Measurements from ENCODE around the gene LSAMP.

LSAMP gene

GRCh38 chr3:115975796-115976195, 469.5 kb downstream of the LSAMP start:
- Histone ChIP-seq H3K4me1 (ENCODE audit: control insufficient read depth, insufficient read depth, low read length) (no peaks in the 10 kb centered on the region), H3K27ac (ENCODE audit: extremely low read depth, low read depth, low read length) (no peak overlapping the region), H3K4me3 (ENCODE audit: low read depth, low read length) (no peak overlapping the region), H3K36me3 (ENCODE audit: control insufficient read depth in 2 of 2, insufficient read depth in 1 of 2, low read length in 2 of 2) (no peaks in the 10 kb centered on the region), H3K9me3 (ENCODE audit: control insufficient read depth, insufficient read depth, low read depth, low read length) (no peaks in the 10 kb centered on the region)
- TF ChIP-seq ZNF544 (tag by site-specific recombination; IDR thresholded peaks at IDR 0.05) (no peak), ZNF777 (tag by site-specific recombination; IDR thresholded peaks at IDR 0.05; ENCODE audit: borderline replicate concordance) (no peak), YY1 (tag by site-specific recombination; IDR thresholded peaks at IDR 0.05) (no peak), ZNF423 (tag by site-specific recombination; IDR thresholded peaks at IDR 0.05) (no peak), ZNF585B (tag by site-specific recombination; IDR thresholded peaks at IDR 0.05) (no peak), ZNF645 (tag by site-specific recombination; IDR thresholded peaks at IDR 0.05) (no peak)
- ChIA-PET POLR2A (no interaction called here), CTCF (no interaction called here)

- Histone ChIP-seq H3K4me1 (ENCODE audit: control insufficient read depth, insufficient read depth, low read length) (no peaks in the 10 kb centered on the region), H3K36me3 (ENCODE audit: control insufficient read depth in 2 of 2, insufficient read depth in 1 of 2, low read length in 2 of 2) (no peaks in the 10 kb centered on the region), H3K4me3 (ENCODE audit: low read depth, low read length) (no peak overlapping the region), H3K9me3 (ENCODE audit: control insufficient read depth, insufficient read depth, low read depth, low read length) (no peaks in the 10 kb centered on the region), H3K27ac (ENCODE audit: extremely low read depth, low read depth, low read length) (no peak overlapping the region)
- ChIA-PET POLR2A (no interaction called here), CTCF (no interaction called here)
- no peak for TF ChIP-seq ZBTB44 (tag by site-specific recombination; IDR thresholded peaks at IDR 0.05)
These were observed 469.9 kb downstream of the LSAMP start for GRCh38 chr3:115975353-115975752.

DNA sequence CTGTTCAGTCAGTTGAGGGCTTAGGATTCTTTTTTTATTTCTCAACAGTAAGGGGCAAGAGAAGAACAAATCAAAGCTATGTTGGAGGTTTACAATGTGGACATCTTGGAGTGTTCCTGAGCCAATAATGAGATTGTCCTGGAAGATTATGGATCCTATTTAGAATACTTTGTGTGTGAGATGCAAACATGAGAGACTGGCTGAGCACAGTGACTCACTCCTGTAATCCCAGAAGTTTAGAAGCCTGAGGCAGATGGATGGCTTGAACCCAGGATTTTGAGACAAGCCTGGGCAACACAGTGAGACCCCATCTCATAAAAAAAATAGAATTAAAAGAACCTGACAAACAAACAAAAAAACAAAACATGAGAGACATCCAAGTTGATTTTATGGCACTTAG, 470.3 kb downstream of the LSAMP start:
- POLR2A ChIA-PET = no interaction called here
- Histone ChIP-seq H3K4me1 (ENCODE audit: control insufficient read depth, insufficient read depth, low read length) (no peaks in the 10 kb centered on the region), H3K4me3 (ENCODE audit: low read depth, low read length) (no peak overlapping the region), H3K36me3 (ENCODE audit: control insufficient read depth in 2 of 2, insufficient read depth in 1 of 2, low read length in 2 of 2) (no peaks in the 10 kb centered on the region), H3K27ac (ENCODE audit: extremely low read depth, low read depth, low read length) (no peak overlapping the region), H3K9me3 (ENCODE audit: control insufficient read depth, insufficient read depth, low read depth, low read length) (no peaks in the 10 kb centered on the region)
- TF ChIP-seq, protein P1, sequence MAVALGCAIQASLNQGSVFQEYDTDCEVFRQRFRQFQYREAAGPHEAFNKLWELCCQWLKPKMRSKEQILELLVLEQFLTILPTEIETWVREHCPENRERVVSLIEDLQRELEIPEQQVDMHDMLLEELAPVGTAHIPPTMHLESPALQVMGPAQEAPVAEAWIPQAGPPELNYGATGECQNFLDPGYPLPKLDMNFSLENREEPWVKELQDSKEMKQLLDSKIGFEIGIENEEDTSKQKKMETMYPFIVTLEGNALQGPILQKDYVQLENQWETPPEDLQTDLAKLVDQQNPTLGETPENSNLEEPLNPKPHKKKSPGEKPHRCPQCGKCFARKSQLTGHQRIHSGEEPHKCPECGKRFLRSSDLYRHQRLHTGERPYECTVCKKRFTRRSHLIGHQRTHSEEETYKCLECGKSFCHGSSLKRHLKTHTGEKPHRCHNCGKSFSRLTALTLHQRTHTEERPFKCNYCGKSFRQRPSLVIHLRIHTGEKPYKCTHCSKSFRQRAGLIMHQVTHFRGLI (tag by site-specific recombination; IDR thresholded peaks at IDR 0.05) = no peak
- TF ChIP-seq ZNF549 (tag by site-specific recombination; IDR thresholded peaks at IDR 0.05) (no peak), ZNF19 (tag by site-specific recombination; IDR thresholded peaks at IDR 0.05; ENCODE audit: low read depth) (no peak), ZNF521 (tag by site-specific recombination; IDR thresholded peaks at IDR 0.05) (no peak)
- CTCF ChIA-PET = no interaction called here

GRCh38 chr3:115968871-115969270, 476.4 kb downstream of the LSAMP start:
- CTCF ChIA-PET = no interaction called here
- H3K4me1 ChIP-seq (ENCODE audit: control insufficient read depth, insufficient read depth, low read length) = no peaks in the 10 kb centered on the region
- TF ChIP-seq KLF7 (tag by site-specific recombination; IDR thresholded peaks at IDR 0.05; ENCODE audit: borderline replicate concordance) = no peak
- TF ChIP-seq ZNF157 (tag by site-specific recombination; IDR thresholded peaks at IDR 0.05) = no peak
- TF ChIP-seq ZNF138 (tag by site-specific recombination; IDR thresholded peaks at IDR 0.05; ENCODE audit: borderline replicate concordance) = no peak
- TF ChIP-seq ZNF658 (tag by site-specific recombination; IDR thresholded peaks at IDR 0.05) = no peak
- no peak for TF ChIP-seq ZNF239 (tag by site-specific recombination; IDR thresholded peaks at IDR 0.05)
- TF ChIP-seq PBX3 (CRISPR knock-in tag; IDR thresholded peaks at IDR 0.05) = no peak
- TF ChIP-seq, protein P2, sequence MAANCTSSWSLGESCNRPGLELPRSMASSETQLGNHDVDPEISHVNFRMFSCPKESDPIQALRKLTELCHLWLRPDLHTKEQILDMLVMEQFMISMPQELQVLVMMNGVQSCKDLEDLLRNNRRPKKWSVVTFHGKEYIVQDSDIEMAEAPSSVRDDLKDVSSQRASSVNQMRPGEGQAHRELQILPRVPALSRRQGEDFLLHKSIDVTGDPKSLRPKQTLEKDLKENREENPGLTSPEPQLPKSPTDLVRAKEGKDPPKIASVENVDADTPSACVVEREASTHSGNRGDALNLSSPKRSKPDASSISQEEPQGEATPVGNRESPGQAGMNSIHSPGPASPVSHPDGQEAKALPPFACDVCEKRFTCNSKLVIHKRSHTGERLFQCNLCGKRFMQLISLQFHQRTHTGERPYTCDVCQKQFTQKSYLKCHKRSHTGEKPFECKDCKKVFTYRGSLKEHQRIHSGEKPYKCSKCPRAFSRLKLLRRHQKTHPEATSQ (tag by site-specific recombination; IDR thresholded peaks at IDR 0.05) = no peak
- TF ChIP-seq GLI4 (tag by site-specific recombination; IDR thresholded peaks at IDR 0.05) = no peak
- TF ChIP-seq SP2 (tag by site-specific recombination; IDR thresholded peaks at IDR 0.05) = no peak
- no peak for TF ChIP-seq ZNF175 (tag by site-specific recombination; IDR thresholded peaks at IDR 0.05)
- no peak for TF ChIP-seq ZSCAN16 (tag by site-specific recombination; IDR thresholded peaks at IDR 0.05)
- no peak for TF ChIP-seq ZNF76 (tag by site-specific recombination; IDR thresholded peaks at IDR 0.05; ENCODE audit: borderline replicate concordance, low read depth)
- no peak for TF ChIP-seq GLI2 (tag by site-specific recombination; IDR thresholded peaks at IDR 0.05; ENCODE audit: borderline replicate concordance, low read depth)

More at GRCh38 chr3:115968871-115969270, 476.4 kb downstream of the LSAMP start:
- Histone ChIP-seq H3K4me3 (ENCODE audit: low read depth, low read length) (no peak overlapping the region), H3K9me3 (ENCODE audit: control insufficient read depth, insufficient read depth, low read depth, low read length) (no peaks in the 10 kb centered on the region), H3K27ac (ENCODE audit: extremely low read depth, low read depth, low read length) (no peak overlapping the region), H3K36me3 (ENCODE audit: control insufficient read depth in 2 of 2, insufficient read depth in 1 of 2, low read length in 2 of 2) (no peaks in the 10 kb centered on the region)
- POLR2A ChIA-PET = no interaction called here
